H7 (cell line): ENCODE data around the gene FAM53C. TPM values are rescaled to one million over a fixed set of nuclear protein-coding genes. Genes with fewer than 3 reads are reported as not detected.
A peak's percentile ranks its signal among the peaks of the same experiment; 100 is the strongest.
"Not testable (repeated sequence)": the region's sequence is repeated elsewhere in the genome, so short reads cannot be mapped to it uniquely, and the experiment has no call there.

Experiments used
- DNase-seq: peaks from one replicate; pipeline ENCODE4 v3.0.0; 2012
- H3K27me3 ChIP-seq: 2 replicates; pipeline ENCODE4 v1.6.0; 2011; ENCODE audit warnings: mild to moderate bottlenecking, low read length; ENCODE audit not compliant: control insufficient read depth, insufficient read depth
- H3K36me3 ChIP-seq: replicated peaks from 2 replicates; pipeline ENCODE4 v1.5.1; 2011; ENCODE audit warnings: low read length; ENCODE audit not compliant: control insufficient read depth, insufficient read depth
- H3K4me3 ChIP-seq: 2 replicates; pipeline ENCODE4 v1.5.1; 2011; ENCODE audit warnings: low read depth, mild to moderate bottlenecking, control low read depth, low read length, moderate library complexity; ENCODE audit not compliant: insufficient read depth
- total RNA-seq: library from RNA; depleted of rRNA; stranded (reverse); fragments of >200 nt; shearing (Covaris generic); gene quantifications from 2 replicates; pipeline ENCODE4 v1.2.3, GENCODE V29; 2014; rRNA removed

The FAM53C gene
- 70.4 and 74.5 TPM in 2 replicates for total RNA-seq

DNA sequence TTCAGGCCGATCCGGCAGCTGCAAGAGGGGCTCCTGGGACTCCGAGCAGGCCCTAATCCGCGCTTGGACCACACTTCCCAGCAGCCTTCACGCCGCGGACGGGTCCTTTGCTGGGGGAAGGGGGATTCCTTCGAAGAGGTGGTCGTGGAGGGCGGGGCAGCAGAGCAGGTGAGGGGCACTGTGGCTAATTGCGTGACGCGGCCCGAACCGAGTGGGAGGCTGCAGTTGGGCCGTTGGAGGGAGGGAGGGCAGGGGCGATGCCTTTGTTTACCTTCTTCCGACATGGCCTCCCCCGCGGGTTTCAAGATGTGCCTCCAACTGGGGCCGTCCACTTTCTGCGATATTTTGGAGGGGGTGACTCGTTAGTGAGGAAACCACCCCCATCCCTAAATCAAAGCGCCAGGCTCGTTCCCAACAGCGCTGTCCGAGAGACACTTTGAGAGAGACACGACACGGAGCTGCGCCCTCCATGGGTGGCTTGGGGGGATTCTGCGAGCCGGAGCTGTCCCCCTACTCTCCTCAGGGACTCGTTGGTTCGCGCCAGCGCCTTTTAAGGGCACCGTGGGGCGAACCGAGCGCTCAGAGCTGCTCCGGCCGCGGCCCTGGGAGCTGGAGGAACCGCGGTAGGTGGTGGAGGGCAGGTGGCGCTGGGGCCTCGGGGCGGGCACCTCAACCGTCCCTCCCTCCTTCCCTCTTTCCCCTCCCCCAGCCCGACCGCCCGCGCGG, at the start of gene FAM53C:
Gene FAM53C (plus strand): TSS at position 582 of the 726 bp plus-strand sequence. CDS start 3,070 bp downstream, outside the sequence.
- DNase-seq: peak; percentile 96
- Histone ChIP-seq H3K27me3 (no peaks in the 10 kb centered on the region), H3K4me3 (peak within 1 kb of the TSS; percentile 78), H3K36me3 (peaks cover 9% of the 10 kb centered on the region)

DNA sequence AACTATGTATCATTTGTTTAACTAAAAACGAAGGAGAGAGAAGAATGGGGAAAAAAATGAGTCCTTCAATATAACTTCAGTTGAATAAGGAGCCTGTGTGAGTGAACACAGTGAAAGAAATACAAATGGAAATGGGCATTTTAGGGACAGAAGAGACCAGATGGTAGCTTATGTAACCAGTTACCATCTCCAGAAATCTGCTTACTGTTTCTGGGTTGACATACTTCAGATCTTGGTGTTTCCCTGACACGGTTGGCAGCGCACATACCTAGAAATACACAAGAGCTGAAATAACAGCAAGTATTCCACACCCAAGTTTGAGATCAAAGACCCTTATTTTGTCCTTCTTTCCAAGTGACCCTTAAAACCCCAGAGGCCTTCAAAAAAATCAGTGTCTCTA, 48.8 kb upstream of the FAM53C start:
- H3K36me3 ChIP-seq: peaks cover 9% of the 10 kb centered on the region
- no peaks in the 10 kb centered on the region for H3K27me3 ChIP-seq
- DNase-seq: no peak
- no peak overlapping the region for H3K4me3 ChIP-seq

DNA sequence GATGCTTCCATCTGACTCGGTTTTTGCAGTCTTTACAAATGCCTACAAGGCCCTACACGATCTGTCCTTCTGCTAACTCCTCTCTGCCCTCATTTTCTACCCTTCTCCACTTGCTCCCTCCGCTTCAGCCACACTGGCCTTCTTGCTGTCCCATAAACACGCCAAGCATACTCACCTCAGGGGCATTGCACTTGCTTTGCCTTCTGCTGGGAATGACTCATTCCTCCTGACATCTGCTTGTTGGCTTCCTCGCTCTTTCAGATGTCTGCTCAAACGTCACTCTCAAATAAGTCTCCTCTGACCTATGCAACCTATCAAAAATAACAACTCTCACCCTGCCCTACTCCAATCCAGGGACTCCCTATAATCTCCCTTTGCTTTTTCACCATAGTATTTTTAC, 34.7 kb upstream of the FAM53C start:
- Histone ChIP-seq H3K36me3 (no peaks in the 10 kb centered on the region; the same call in none of the 2 replicates), H3K4me3 (no peak overlapping the region), H3K27me3 (no peaks in the 10 kb centered on the region)
- no peak for DNase-seq

DNA sequence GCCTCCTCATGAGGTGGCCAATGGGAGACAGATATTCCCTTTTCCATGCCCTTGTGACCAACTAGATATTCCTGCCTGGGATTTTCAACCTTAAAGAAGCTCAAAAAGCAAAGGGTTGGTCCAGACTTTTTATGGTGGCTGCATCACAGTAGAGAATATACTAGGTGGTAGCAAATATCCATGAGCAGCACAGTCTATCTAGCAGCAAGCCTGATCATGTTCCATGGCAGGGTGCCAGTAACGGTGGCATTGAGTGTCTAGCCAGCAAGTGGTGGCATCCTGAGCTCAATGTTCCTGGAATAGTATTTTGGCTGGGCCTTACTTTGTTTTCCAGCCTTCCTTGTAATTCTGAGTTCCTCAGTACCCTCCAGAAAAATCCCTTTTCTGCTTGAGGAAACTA, 32.3 kb upstream of the FAM53C start:
- DNase-seq: no peak
- Histone ChIP-seq H3K4me3 (no peak overlapping the region), H3K27me3 (no peaks in the 10 kb centered on the region), H3K36me3 (no peaks in the 10 kb centered on the region; the same call in none of the 2 replicates)

DNA sequence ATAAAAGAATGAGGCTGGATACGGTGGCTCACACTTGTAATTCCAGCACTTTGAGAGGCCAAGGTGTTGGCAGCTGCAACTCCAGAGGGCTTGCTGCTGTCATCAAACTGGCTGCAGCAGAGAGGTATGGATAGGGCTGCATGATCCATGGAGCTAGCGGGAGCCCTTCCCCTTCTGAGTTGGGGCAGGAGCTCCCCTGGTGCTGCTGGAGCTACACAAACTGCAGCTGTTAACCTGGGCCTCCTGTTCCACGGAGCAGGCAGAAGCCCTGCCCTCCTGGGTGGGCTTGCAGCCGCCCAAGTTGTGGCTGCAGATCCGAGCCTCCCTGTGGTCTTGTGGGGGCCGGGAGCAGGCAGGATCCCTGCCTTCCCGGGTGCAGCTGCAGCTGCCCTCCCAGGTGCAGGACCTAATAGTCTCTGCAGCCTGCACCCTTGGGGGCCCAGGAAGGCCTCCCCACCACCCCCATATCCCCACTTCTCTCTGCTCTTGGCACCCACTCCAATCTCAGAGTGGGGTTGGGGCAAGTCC, 22.3 kb upstream of the FAM53C start:
- no peak overlapping the region for H3K4me3 ChIP-seq
- H3K36me3 ChIP-seq: peaks cover 4% of the 10 kb centered on the region
- no peak for DNase-seq
- H3K27me3 ChIP-seq: no peaks in the 10 kb centered on the region

DNA sequence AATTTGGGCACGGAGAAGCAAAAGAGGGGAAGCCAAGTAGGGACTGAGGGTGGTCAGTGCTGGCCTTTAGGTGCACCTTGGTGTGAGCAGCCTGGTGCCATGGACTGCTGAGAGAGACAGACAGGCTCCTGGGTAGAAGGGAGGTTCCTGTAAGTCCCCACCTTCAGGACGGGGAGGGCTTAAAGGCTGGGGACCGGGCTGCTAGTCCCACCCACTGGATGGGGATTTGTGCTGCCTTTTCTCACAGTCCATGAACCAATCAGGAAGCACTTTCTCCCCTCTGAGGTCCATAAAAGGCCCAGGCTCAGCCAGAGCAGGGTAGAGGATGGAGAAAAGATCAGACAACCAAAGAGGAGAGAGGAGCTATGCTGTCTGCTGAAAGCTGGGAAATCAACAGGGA, 21.7 kb upstream of the FAM53C start:
- no peaks in the 10 kb centered on the region for H3K27me3 ChIP-seq
- peak; percentile 60 for DNase-seq
- H3K4me3 ChIP-seq: no peak overlapping the region
- H3K36me3 ChIP-seq: peaks cover 4% of the 10 kb centered on the region

DNA sequence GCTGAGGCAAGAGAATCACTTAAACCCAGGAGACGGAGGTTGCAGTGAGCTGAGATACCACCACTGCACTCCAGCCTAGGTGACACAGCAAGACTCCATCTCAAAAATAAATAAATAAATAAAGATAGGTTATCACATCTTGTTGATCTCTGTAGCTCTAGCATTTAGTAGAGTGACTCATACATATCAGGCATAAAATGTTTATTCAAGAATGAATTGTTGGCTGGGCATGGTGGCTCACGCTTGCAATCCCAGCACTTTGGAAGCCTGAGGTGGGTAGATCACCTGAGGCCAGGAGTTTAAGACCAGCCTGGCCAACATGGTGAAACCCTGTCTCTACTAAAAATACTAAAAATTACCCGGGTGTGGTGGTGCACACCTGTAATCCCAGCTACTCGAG, 19.9 kb upstream of the FAM53C start:
- H3K36me3 ChIP-seq, H3K4me3 ChIP-seq, DNase-seq, H3K27me3 ChIP-seq: not testable (repeated sequence)

DNA sequence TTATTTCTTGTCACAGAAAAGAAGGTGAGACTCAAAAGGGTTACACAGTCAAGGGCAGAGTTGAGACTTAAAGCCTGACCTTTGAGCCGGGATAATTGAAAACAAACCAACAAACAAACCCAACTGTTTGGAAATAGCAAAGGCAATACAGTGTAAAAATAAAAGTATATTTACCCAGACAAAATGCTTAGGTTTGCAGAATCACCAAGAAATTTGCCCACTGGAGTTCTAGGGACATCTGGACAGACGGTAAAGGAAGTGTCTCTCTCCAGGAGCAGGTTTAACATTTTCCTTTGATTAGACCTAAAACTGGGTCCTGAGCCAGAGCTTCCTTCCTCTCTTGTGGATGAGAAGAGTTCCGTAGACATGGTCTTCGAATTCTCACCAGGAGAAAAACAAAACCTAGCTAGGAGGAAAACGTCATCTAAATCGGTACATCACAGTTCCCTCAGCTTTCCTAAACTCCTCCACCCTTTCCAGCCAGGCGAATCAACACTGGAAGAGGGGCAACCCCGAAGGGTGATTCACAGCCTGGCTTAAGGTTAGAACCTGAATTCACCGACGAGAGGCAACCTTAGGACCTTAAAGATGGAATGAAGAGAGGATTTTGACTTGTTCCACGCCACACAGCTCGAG, 7.1 kb upstream of the FAM53C start:
- H3K4me3 ChIP-seq: peak overlapping the region; percentile 52
- H3K36me3 ChIP-seq: peaks cover 2% of the 10 kb centered on the region; the same call in 1 of the 2 replicates
- no peaks in the 10 kb centered on the region for H3K27me3 ChIP-seq
- DNase-seq: no peak

DNA sequence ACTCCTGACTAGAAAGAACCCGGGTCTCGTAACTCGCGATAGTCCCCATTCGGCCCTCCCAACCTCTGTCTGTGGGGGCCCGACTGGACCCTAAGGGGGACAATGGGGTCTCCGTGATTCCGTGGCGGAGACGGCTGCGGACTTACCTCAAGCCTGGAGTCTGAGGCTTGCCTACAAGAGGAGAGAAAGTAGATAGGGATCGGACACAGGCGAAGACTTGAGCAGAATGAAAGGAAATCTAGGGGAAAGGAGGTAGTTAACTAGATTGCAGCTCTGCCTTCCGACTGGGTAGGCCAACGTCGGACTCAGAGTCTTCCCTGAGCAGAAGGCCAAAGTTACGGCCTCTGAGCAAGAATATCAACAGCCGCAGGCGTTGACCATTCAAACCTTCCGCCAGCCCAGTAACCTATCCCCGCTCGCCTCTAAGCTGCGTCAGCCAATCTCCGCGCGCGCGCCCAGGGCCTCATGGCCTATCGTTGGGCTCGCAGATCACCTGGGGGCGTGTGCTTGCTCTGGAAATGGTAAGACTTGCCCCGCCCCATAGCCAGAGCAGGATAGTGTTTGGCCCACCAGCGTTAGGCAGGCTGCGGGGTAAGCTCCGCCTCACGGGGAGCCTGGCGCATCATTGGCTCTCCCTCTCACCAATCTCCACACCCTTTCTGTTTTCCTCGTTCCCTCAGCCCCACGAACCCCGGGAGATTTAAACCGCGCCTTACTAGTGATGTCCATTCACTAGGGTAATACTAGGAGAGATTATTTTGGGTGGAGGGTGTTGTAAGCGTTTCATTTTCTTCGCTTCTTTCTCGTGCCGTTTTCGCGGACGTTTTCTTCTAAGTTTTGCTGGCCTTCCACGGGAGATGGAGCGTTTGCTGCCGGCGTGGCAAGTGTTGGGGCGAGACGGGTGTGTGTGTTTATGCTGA, 6.4 kb upstream of the FAM53C start, which contains the start of gene CDC25C:
Gene CDC25C (minus strand): TSS at position 356 of the 920 bp plus-strand sequence. CDS start 624 bp downstream, outside the sequence.
- H3K27me3 ChIP-seq: no peaks in the 10 kb centered on the region

DNA sequence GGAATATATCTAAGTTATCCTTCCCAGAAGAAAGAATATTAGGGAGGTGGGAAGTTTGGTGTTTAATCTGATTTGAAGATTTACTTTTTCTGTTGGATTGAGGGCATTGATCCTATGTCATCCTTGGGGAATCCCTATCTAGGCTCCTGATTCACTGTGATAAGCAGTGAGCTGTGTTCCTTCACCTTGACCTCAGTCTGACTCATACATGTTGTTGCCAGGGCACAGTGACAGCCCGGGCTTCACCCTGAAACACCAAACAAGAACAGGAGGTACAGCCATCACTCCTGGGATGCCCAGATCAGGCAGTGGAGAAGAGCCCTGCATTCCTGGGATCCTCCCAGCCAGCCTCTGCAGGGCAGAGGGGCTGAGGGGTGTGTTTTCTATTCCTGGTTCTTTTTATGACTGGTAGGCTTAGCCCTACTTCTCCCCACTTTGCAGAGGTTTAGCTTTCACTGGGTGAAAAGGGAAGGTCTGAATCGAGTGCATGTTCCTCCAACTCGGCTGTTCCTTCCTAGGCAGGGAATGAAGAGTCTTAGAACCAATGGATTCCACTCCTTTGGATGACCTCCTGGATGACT, 3.1 kb upstream of the FAM53C start:
- DNase-seq: no peak
- no peaks in the 10 kb centered on the region; the same call in 1 of the 2 replicates for H3K36me3 ChIP-seq
- no peaks in the 10 kb centered on the region for H3K27me3 ChIP-seq
- no peak overlapping the region for H3K4me3 ChIP-seq

More for the DNA sequence above, 6.4 kb upstream of the FAM53C start, which contains the start of gene CDC25C:
- peak; percentile 93 for DNase-seq
- peak within 1 kb of the TSS; percentile 52 for H3K4me3 ChIP-seq
- H3K36me3 ChIP-seq: peaks cover 2% of the 10 kb centered on the region; the same call in 1 of the 2 replicates

DNA sequence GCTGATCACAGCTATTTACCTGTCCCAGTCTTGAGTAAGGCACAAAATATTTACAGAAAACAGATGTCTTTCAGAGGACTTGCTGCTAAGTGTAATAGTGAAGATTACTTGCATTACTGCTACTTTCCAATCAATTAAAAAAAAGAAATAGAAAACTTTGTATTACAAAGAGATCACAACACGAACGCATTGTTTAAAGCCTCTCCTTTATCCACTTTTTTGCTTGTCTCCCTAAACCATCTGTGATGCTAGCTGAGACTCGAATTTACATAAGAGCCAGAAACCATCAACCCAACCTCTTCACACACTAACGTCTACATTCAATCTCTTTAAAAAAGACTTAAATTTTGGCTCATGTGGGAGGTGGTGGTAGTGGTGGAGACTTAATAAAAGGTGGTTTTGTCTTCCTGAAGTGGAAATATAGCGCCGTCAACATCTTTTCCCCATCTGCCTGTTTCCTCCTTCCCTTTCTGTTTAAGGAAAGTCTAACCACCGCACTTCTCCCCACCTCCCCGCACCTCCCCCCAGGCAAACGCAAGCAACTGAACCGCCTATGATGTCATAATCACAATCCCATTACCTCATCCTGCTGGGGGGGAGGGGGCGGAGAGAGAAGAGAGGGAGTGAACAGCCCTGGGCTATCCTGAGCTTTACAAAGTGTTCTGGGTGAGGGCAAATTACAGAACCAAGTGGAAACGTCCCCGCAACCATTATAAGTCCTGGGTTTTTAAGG, 948 bp upstream of the FAM53C start:
- Histone ChIP-seq H3K4me3 (peak overlapping the region; percentile 78), H3K36me3 (peaks cover 9% of the 10 kb centered on the region), H3K27me3 (no peaks in the 10 kb centered on the region)
- peak; percentile 85 for DNase-seq

DNA sequence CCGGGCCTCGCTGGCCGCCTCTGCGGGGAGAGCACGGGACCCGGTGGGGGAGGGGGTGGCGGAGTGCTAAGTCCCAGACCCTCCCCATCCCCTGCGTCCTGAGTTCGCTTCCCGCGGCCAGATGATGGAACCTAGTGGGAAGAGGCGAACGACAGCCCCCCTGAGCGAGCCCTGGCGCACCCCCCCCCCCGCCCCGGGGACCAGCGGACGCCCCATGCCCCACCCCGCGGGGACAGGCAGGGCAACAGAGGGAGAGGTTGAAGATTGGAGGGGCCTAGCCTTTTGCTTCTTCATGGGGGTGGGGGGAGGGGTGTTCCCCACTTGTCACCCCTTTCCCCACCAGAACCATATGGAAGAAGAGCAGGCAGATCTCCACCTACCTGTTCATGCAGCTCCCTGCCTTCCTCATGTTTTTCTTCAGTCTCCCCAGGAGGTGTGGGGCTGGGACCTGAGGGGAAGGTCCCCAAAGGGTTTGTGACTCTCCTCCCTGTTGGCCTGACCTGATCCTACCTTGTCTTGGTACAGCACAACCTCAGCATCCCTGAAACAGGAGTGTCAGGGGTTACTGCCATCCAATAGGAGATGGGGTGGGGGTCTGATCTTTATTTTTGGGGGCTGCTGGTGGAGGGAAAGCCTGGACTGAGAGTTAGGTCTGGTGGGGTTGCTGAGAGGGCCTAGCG, 485 bp downstream of the FAM53C start:
- H3K36me3 ChIP-seq: peaks cover 10% of the 10 kb centered on the region
- no peak for DNase-seq
- peak overlapping the region; percentile 78 for H3K4me3 ChIP-seq
- no peaks in the 10 kb centered on the region for H3K27me3 ChIP-seq

DNA sequence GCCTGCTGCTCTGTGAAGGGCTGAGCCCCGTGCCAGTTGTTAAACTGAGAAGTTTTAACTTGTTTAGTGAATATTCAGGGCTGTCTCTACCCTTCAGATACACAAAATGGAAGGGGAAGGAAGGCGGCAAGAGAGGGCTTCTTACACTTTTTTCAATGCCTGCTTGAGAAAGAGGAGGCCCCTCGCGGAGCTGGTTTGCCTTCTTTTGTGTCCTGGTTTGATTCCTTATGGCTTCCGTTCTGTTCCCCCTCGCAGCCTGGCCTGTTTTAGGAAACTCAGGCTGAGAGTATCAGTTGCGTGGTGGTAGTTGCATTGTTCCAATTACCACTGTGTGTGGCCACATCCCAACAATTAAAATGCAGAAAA, 1.0 kb downstream of the FAM53C start:
- peak; percentile 48 for DNase-seq
- H3K4me3 ChIP-seq: peak overlapping the region; percentile 78
- H3K27me3 ChIP-seq: no peaks in the 10 kb centered on the region
- H3K36me3 ChIP-seq: peaks cover 15% of the 10 kb centered on the region
